ENCODE data around the gene CLEC16A. TPM values are rescaled to one million over a fixed set of nuclear protein-coding genes. Genes with fewer than 3 reads are reported as not detected.

CLEC16A gene
- total RNA-seq, 4 donors from 2014 or later = 7.6 to 65.6 (median 28.0) TPM

DNA sequence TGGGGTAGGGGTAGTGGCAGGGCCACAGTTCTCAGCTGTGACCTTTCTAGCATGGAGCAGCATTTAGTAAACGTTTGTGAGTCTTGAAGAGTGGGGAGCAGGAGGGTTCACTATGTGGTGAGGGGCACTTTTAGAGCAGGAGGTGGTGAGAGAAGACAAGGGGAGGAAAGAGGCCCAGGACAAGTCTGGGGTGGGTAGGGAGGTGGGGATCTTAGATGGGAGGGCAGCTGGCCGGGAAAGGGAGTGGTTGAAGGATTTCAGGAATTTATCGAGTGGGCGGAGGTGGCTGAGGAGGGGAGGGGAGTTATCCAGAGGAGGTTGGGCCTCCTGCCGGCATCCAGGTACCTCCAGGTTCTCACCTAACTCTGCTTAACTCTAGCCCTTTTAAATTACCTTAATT lies 1.9 kb downstream of the CLEC16A start:
- Histone ChIP-seq H3K9me3 (no peaks in the 10 kb centered on the region), H3K4me3 (no peak overlapping the region), H3K27ac (no peak overlapping the region), H3K4me1 (peaks cover 0 to 24% of the 10 kb centered on the region in 2 donors), H3K27me3 (no peaks in the 10 kb centered on the region), H3K36me3 (no peaks in the 10 kb centered on the region)
- TF ChIP-seq CTCF (IDR thresholded peaks at IDR 0.05) (no peak), POLR2A (IDR thresholded peaks at IDR 0.05) (no peak)
- no peak for DNase-seq
- intact Hi-C loops (cut with DNase I; ENCODE audit: low total_unique reads) = no loop called here

DNA sequence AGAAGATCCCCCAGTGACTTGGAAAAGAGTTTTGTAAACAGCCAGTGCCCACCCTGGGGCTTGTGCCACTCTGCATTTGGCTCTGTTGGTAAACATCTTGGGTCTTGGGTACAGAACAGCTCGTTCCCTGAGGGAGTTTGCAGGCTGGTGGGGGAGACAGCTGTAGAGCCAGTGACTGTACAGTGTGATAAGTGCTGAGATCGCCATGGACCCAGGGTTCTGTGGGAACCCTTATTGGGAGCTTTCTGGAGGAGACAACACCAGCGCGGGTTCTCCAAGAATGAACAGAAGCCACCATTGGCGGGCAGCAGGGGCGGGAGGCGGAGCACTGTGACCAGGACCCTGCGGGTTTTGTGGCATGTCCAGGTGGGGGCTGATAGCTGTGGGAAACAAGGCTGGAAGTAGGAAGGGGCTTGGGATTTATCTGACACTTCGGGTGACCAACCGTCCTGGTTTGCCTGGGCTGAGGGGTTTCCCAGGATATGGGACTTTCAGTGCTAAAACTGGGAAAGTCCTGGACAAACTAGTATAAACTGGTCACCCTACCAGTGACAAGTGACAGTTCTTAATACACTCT lies 2.9 kb downstream of the CLEC16A start:
- Histone ChIP-seq H3K36me3 (no peaks in the 10 kb centered on the region), H3K4me3 (no peak overlapping the region), H3K9me3 (no peaks in the 10 kb centered on the region), H3K27ac (no peak overlapping the region), H3K27me3 (no peaks in the 10 kb centered on the region), H3K4me1 (peaks cover 0 to 24% of the 10 kb centered on the region in 2 donors)
- intact Hi-C loops (cut with DNase I; ENCODE audit: low total_unique reads) = no loop called here
- DNase-seq = no peak
- TF ChIP-seq POLR2A (IDR thresholded peaks at IDR 0.05) = no peak
- no peak for TF ChIP-seq CTCF (IDR thresholded peaks at IDR 0.05)

- H3K27me3 ChIP-seq = no peaks in the 10 kb centered on the region
- no peak for TF ChIP-seq POLR2A (IDR thresholded peaks at IDR 0.05)
- TF ChIP-seq CTCF (IDR thresholded peaks at IDR 0.05) = no peak
- no peak for DNase-seq
- no peaks in the 10 kb centered on the region for H3K36me3 ChIP-seq
- H3K4me3 ChIP-seq = no peak overlapping the region
- H3K9me3 ChIP-seq = no peaks in the 10 kb centered on the region
- H3K4me1 ChIP-seq = peaks cover 0 to 24% of the 10 kb centered on the region in 2 donors
- intact Hi-C loops (cut with DNase I; ENCODE audit: low total_unique reads) = no loop called here
- H3K27ac ChIP-seq = no peak overlapping the region
Observed at GRCh38 chr16:10949424-10949970, 5.1 kb downstream of the CLEC16A start.

GRCh38 chr16:10950393-10950792 lies 6.0 kb downstream of the CLEC16A start:
- intact Hi-C loops (cut with DNase I; ENCODE audit: low total_unique reads) = no loop called here
- TF ChIP-seq POLR2A (IDR thresholded peaks at IDR 0.05) (no peak), CTCF (IDR thresholded peaks at IDR 0.05) (no peak)
- peaks cover 0 to 17% of the 10 kb centered on the region in 2 donors for H3K4me1 ChIP-seq
- H3K27me3 ChIP-seq = no peaks in the 10 kb centered on the region
- H3K9me3 ChIP-seq = no peaks in the 10 kb centered on the region
- no peaks in the 10 kb centered on the region for H3K36me3 ChIP-seq
- H3K27ac ChIP-seq = no peak overlapping the region
- DNase-seq = no peak
- no peak overlapping the region for H3K4me3 ChIP-seq

DNA sequence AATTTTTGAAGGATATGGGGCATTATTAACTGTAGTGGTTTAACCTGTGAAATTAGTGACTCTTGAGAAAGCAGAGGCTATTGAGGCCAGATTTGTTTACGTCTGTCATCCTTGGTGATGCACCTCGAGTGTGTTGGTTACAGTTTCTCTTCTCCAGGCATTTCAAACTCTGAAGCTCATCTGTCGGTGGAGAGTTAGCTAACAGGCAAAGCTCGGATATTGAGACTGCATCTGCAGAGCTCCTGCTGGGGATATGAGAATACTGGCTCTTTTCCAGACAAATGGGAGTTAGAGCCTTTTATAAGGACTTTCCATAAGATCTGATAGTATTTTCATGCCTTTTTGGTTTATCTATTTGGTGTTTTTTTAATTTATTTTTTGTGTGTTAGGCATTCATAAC lies 6.7 kb downstream of the CLEC16A start:
- Histone ChIP-seq H3K4me3 (no peak overlapping the region), H3K4me1 (peaks cover 0 to 12% of the 10 kb centered on the region in 2 donors), H3K36me3 (no peaks in the 10 kb centered on the region), H3K9me3 (no peaks in the 10 kb centered on the region), H3K27ac (no peak overlapping the region), H3K27me3 (no peaks in the 10 kb centered on the region)
- no peak for DNase-seq
- intact Hi-C loops (cut with DNase I; ENCODE audit: low total_unique reads) = no loop called here
- TF ChIP-seq CTCF (IDR thresholded peaks at IDR 0.05) = no peak
- TF ChIP-seq POLR2A (IDR thresholded peaks at IDR 0.05) = no peak
